ENCODE measurements around the gene ANO7.

The ANO7 gene

GRCh38 chr2:241199897-241200821 lies 11.7 kb downstream of the ANO7 start:
- no peak for TF ChIP-seq CTCF (IDR thresholded peaks at IDR 0.05; ENCODE audit: low read depth, low read length)
- H3K4me3 ChIP-seq (replicated peaks in 1 of 2; ENCODE audit: low read depth in 2 of 2, low read length in 2 of 2): no peak overlapping the region
- no peak for DNase-seq (ENCODE audit: low read depth in 2 of 2)

- TF ChIP-seq CTCF (IDR thresholded peaks at IDR 0.05; ENCODE audit: low read depth, low read length): no peak
- H3K4me3 ChIP-seq (replicated peaks in 1 of 2; ENCODE audit: low read depth in 2 of 2, low read length in 2 of 2): no peak overlapping the region
- DNase-seq (ENCODE audit: low read depth in 2 of 2): no peak
Observed at GRCh38 chr2:241200822-241201395, 12.4 kb downstream of the ANO7 start.

GRCh38 chr2:241201445-241202267 lies 13.2 kb downstream of the ANO7 start:
- TF ChIP-seq CTCF (IDR thresholded peaks at IDR 0.05; ENCODE audit: low read depth, low read length): no peak
- DNase-seq (ENCODE audit: low read depth in 2 of 2): no peak
- no peak overlapping the region for H3K4me3 ChIP-seq (replicated peaks in 1 of 2; ENCODE audit: low read depth in 2 of 2, low read length in 2 of 2)

GRCh38 chr2:241202268-241202585 lies 13.8 kb downstream of the ANO7 start:
- no peak for DNase-seq (ENCODE audit: low read depth in 2 of 2)
- TF ChIP-seq CTCF (IDR thresholded peaks at IDR 0.05; ENCODE audit: low read depth, low read length): no peak
- H3K4me3 ChIP-seq (replicated peaks in 1 of 2; ENCODE audit: low read depth in 2 of 2, low read length in 2 of 2): no peak overlapping the region

GRCh38 chr2:241202681-241203080 lies 14.2 kb downstream of the ANO7 start:
- TF ChIP-seq CTCF (IDR thresholded peaks at IDR 0.05; ENCODE audit: low read depth, low read length): no peak
- no peak for DNase-seq (ENCODE audit: low read depth in 2 of 2)
- no peak overlapping the region for H3K4me3 ChIP-seq (replicated peaks in 1 of 2; ENCODE audit: low read depth in 2 of 2, low read length in 2 of 2)

- H3K4me3 ChIP-seq (replicated peaks in 1 of 2; ENCODE audit: low read depth in 2 of 2, low read length in 2 of 2): no peak overlapping the region
- no peak for DNase-seq (ENCODE audit: low read depth in 2 of 2)
- TF ChIP-seq CTCF (IDR thresholded peaks at IDR 0.05; ENCODE audit: low read depth, low read length): no peak
Observed at GRCh38 chr2:241203218-241204009, 14.9 kb downstream of the ANO7 start.
